NCI-H128 (cell line): ENCODE data around the gene SLC6A6.

Source experiments
- DNase-seq: peaks from one replicate; lab custom pipeline; 2025; ENCODE audit not compliant: unreplicated experiment; lab: John Stamatoyannopoulos, UW

The SLC6A6 gene

GRCh38 chr3:14464521-14464920 is 62.1 kb downstream of the SLC6A6 start:
- no peak for DNase-seq

- no peak for DNase-seq
These were observed 63.0 kb downstream of the SLC6A6 start for GRCh38 chr3:14465425-14465824.

GRCh38 chr3:14466179-14466903 is 63.9 kb downstream of the SLC6A6 start:
- no peak for DNase-seq

GRCh38 chr3:14467814-14468620 is 65.6 kb downstream of the SLC6A6 start:
- DNase-seq: no peak

- no peak for DNase-seq
These were observed 66.2 kb downstream of the SLC6A6 start for GRCh38 chr3:14468621-14468981.

- DNase-seq: no peak
These were observed 68.1 kb downstream of the SLC6A6 start for GRCh38 chr3:14470461-14470860.

GRCh38 chr3:14471016-14471415 is 68.6 kb downstream of the SLC6A6 start:
- no peak for DNase-seq

GRCh38 chr3:14471690-14472089 is 69.3 kb downstream of the SLC6A6 start:
- DNase-seq: no peak

- DNase-seq: no peak
These were observed 70.3 kb downstream of the SLC6A6 start for GRCh38 chr3:14472471-14473351.

- no peak for DNase-seq
These were observed 71.0 kb downstream of the SLC6A6 start for GRCh38 chr3:14473411-14473891.

GRCh38 chr3:14474363-14475081 is 72.1 kb downstream of the SLC6A6 start:
- no peak for DNase-seq

GRCh38 chr3:14475621-14476020 is 73.2 kb downstream of the SLC6A6 start:
- DNase-seq: no peak

- DNase-seq: no peak
These were observed 74.3 kb downstream of the SLC6A6 start for GRCh38 chr3:14476583-14477265.

GRCh38 chr3:14477311-14477935 is 75.0 kb downstream of the SLC6A6 start:
- no peak for DNase-seq

- DNase-seq: no peak
These were observed 76.6 kb downstream of the SLC6A6 start for GRCh38 chr3:14478956-14479550.

- no peak for DNase-seq
These were observed 77.2 kb downstream of the SLC6A6 start for GRCh38 chr3:14479591-14479990.

GRCh38 chr3:14480207-14481017 is 78.0 kb downstream of the SLC6A6 start:
- DNase-seq: no peak

- DNase-seq: no peak
These were observed 78.7 kb downstream of the SLC6A6 start for GRCh38 chr3:14481018-14481645.
